ENCODE results near the gene MYO9A.
"Not testable (repeated sequence)": the region's sequence is repeated elsewhere in the genome, so short reads cannot be mapped to it uniquely, and the experiment has no call there.

Gene MYO9A

GRCh38 chr15:71883447-71883846, 234.5 kb downstream of the MYO9A start:
- no peak overlapping the region for H3K27ac ChIP-seq (ENCODE audit: low read depth, low read length)
- no peaks in the 10 kb centered on the region for H3K27me3 ChIP-seq (ENCODE audit: insufficient read depth, low read length)
- no peak overlapping the region for H2AFZ ChIP-seq (ENCODE audit: low read length, unreplicated experiment)
- no peaks in the 10 kb centered on the region for H3K4me1 ChIP-seq (ENCODE audit: control insufficient read depth, insufficient read depth, low read length, unreplicated experiment)
- no peaks in the 10 kb centered on the region for H3K79me2 ChIP-seq (ENCODE audit: control insufficient read depth, insufficient read depth, low read length, unreplicated experiment)
- peaks cover 22% of the 10 kb centered on the region for H3K36me3 ChIP-seq (ENCODE audit: insufficient read depth, low read length)
- H3K4me3 ChIP-seq (ENCODE audit: low read depth, low read length) = no peak overlapping the region

- Histone ChIP-seq H3K27me3 (ENCODE audit: insufficient read depth, low read length) (no peaks in the 10 kb centered on the region), H3K27ac (ENCODE audit: low read depth, low read length) (no peak overlapping the region), H2AFZ (ENCODE audit: low read length, unreplicated experiment) (no peak overlapping the region), H3K4me3 (ENCODE audit: low read depth, low read length) (no peak overlapping the region), H3K4me1 (ENCODE audit: control insufficient read depth, insufficient read depth, low read length, unreplicated experiment) (no peaks in the 10 kb centered on the region), H3K36me3 (ENCODE audit: insufficient read depth, low read length) (peaks cover 9% of the 10 kb centered on the region; the same call in 1 of the 2 replicates), H3K79me2 (ENCODE audit: control insufficient read depth, insufficient read depth, low read length, unreplicated experiment) (no peaks in the 10 kb centered on the region)
Observed at GRCh38 chr15:71880276-71880675, 237.7 kb downstream of the MYO9A start.

GRCh38 chr15:71874245-71874644, 243.7 kb downstream of the MYO9A start:
- Histone ChIP-seq H2AFZ (ENCODE audit: low read length, unreplicated experiment) (no peak overlapping the region), H3K79me2 (ENCODE audit: control insufficient read depth, insufficient read depth, low read length, unreplicated experiment) (no peaks in the 10 kb centered on the region), H3K27ac (ENCODE audit: low read depth, low read length) (no peak overlapping the region), H3K4me1 (ENCODE audit: control insufficient read depth, insufficient read depth, low read length, unreplicated experiment) (no peaks in the 10 kb centered on the region), H3K36me3 (ENCODE audit: insufficient read depth, low read length) (no peaks in the 10 kb centered on the region), H3K4me3 (ENCODE audit: low read depth, low read length) (no peak overlapping the region), H3K27me3 (ENCODE audit: insufficient read depth, low read length) (no peaks in the 10 kb centered on the region)

GRCh38 chr15:71858232-71858631, 259.7 kb downstream of the MYO9A start:
- not testable (repeated sequence) for H3K79me2 ChIP-seq (ENCODE audit: control insufficient read depth, insufficient read depth, low read length, unreplicated experiment); H2AFZ ChIP-seq (ENCODE audit: low read length, unreplicated experiment); H3K36me3 ChIP-seq (ENCODE audit: insufficient read depth, low read length); H3K4me1 ChIP-seq (ENCODE audit: control insufficient read depth, insufficient read depth, low read length, unreplicated experiment); H3K27ac ChIP-seq (ENCODE audit: low read depth, low read length); H3K27me3 ChIP-seq (ENCODE audit: insufficient read depth, low read length); H3K4me3 ChIP-seq (ENCODE audit: low read depth, low read length)

GRCh38 chr15:71853543-71853942, 264.4 kb downstream of the MYO9A start:
- peaks cover 9% of the 10 kb centered on the region; the same call in 1 of the 2 replicates for H3K36me3 ChIP-seq (ENCODE audit: insufficient read depth, low read length)

GRCh38 chr15:71844916-71845315, 273.0 kb downstream of the MYO9A start:
- H3K27ac ChIP-seq (ENCODE audit: low read depth, low read length) = no peak overlapping the region
- H3K4me3 ChIP-seq (ENCODE audit: low read depth, low read length) = no peak overlapping the region
- H3K79me2 ChIP-seq (ENCODE audit: control insufficient read depth, insufficient read depth, low read length, unreplicated experiment) = no peaks in the 10 kb centered on the region
- peaks cover 26% of the 10 kb centered on the region for H3K36me3 ChIP-seq (ENCODE audit: insufficient read depth, low read length)
- no peaks in the 10 kb centered on the region for H3K27me3 ChIP-seq (ENCODE audit: insufficient read depth, low read length)
- no peaks in the 10 kb centered on the region for H3K4me1 ChIP-seq (ENCODE audit: control insufficient read depth, insufficient read depth, low read length, unreplicated experiment)
- no peak overlapping the region for H2AFZ ChIP-seq (ENCODE audit: low read length, unreplicated experiment)

More at GRCh38 chr15:71853543-71853942, 264.4 kb downstream of the MYO9A start:
- H3K4me1 ChIP-seq (ENCODE audit: control insufficient read depth, insufficient read depth, low read length, unreplicated experiment) = no peaks in the 10 kb centered on the region
- H3K27me3 ChIP-seq (ENCODE audit: insufficient read depth, low read length) = no peaks in the 10 kb centered on the region
- H3K4me3 ChIP-seq (ENCODE audit: low read depth, low read length) = no peak overlapping the region
- no peak overlapping the region for H3K27ac ChIP-seq (ENCODE audit: low read depth, low read length)
- H2AFZ ChIP-seq (ENCODE audit: low read length, unreplicated experiment) = no peak overlapping the region
- no peaks in the 10 kb centered on the region for H3K79me2 ChIP-seq (ENCODE audit: control insufficient read depth, insufficient read depth, low read length, unreplicated experiment)

- H2AFZ ChIP-seq (ENCODE audit: low read length, unreplicated experiment) = no peak overlapping the region
- no peak overlapping the region for H3K27ac ChIP-seq (ENCODE audit: low read depth, low read length)
- no peaks in the 10 kb centered on the region for H3K4me1 ChIP-seq (ENCODE audit: control insufficient read depth, insufficient read depth, low read length, unreplicated experiment)
- no peaks in the 10 kb centered on the region for H3K27me3 ChIP-seq (ENCODE audit: insufficient read depth, low read length)
- no peak overlapping the region for H3K4me3 ChIP-seq (ENCODE audit: low read depth, low read length)
- H3K36me3 ChIP-seq (ENCODE audit: insufficient read depth, low read length) = peaks cover 14% of the 10 kb centered on the region
- H3K79me2 ChIP-seq (ENCODE audit: control insufficient read depth, insufficient read depth, low read length, unreplicated experiment) = no peaks in the 10 kb centered on the region
Observed at GRCh38 chr15:71841563-71841962, 276.4 kb downstream of the MYO9A start.

GRCh38 chr15:71830981-71831380, 287.0 kb downstream of the MYO9A start:
- Histone ChIP-seq H3K4me3 (ENCODE audit: low read depth, low read length) (no peak overlapping the region), H3K27me3 (ENCODE audit: insufficient read depth, low read length) (no peaks in the 10 kb centered on the region), H2AFZ (ENCODE audit: low read length, unreplicated experiment) (no peak overlapping the region), H3K27ac (ENCODE audit: low read depth, low read length) (no peak overlapping the region), H3K4me1 (ENCODE audit: control insufficient read depth, insufficient read depth, low read length, unreplicated experiment) (no peaks in the 10 kb centered on the region), H3K36me3 (ENCODE audit: insufficient read depth, low read length) (peaks cover 25% of the 10 kb centered on the region), H3K79me2 (ENCODE audit: control insufficient read depth, insufficient read depth, low read length, unreplicated experiment) (no peaks in the 10 kb centered on the region)

- Histone ChIP-seq H3K27ac (ENCODE audit: low read depth, low read length) (no peak overlapping the region), H3K79me2 (ENCODE audit: control insufficient read depth, insufficient read depth, low read length, unreplicated experiment) (no peaks in the 10 kb centered on the region), H3K4me1 (ENCODE audit: control insufficient read depth, insufficient read depth, low read length, unreplicated experiment) (no peaks in the 10 kb centered on the region), H3K36me3 (ENCODE audit: insufficient read depth, low read length) (peaks cover 62% of the 10 kb centered on the region), H2AFZ (ENCODE audit: low read length, unreplicated experiment) (no peak overlapping the region), H3K27me3 (ENCODE audit: insufficient read depth, low read length) (no peaks in the 10 kb centered on the region), H3K4me3 (ENCODE audit: low read depth, low read length) (no peak overlapping the region)
Observed at GRCh38 chr15:71826196-71826595, 291.8 kb downstream of the MYO9A start.

GRCh38 chr15:71825021-71825730, 292.8 kb downstream of the MYO9A start:
- Histone ChIP-seq H2AFZ (ENCODE audit: low read length, unreplicated experiment) (no peak overlapping the region), H3K36me3 (ENCODE audit: insufficient read depth, low read length) (peaks cover 65% of the 10 kb centered on the region), H3K79me2 (ENCODE audit: control insufficient read depth, insufficient read depth, low read length, unreplicated experiment) (no peaks in the 10 kb centered on the region), H3K27me3 (ENCODE audit: insufficient read depth, low read length) (no peaks in the 10 kb centered on the region), H3K27ac (ENCODE audit: low read depth, low read length) (no peak overlapping the region), H3K4me1 (ENCODE audit: control insufficient read depth, insufficient read depth, low read length, unreplicated experiment) (no peaks in the 10 kb centered on the region), H3K4me3 (ENCODE audit: low read depth, low read length) (no peak overlapping the region)

- Histone ChIP-seq H3K36me3 (ENCODE audit: insufficient read depth, low read length) (peaks cover 70% of the 10 kb centered on the region), H3K4me3 (ENCODE audit: low read depth, low read length) (no peak overlapping the region), H3K4me1 (ENCODE audit: control insufficient read depth, insufficient read depth, low read length, unreplicated experiment) (no peaks in the 10 kb centered on the region), H2AFZ (ENCODE audit: low read length, unreplicated experiment) (no peak overlapping the region), H3K27me3 (ENCODE audit: insufficient read depth, low read length) (no peaks in the 10 kb centered on the region), H3K27ac (ENCODE audit: low read depth, low read length) (no peak overlapping the region), H3K79me2 (ENCODE audit: control insufficient read depth, insufficient read depth, low read length, unreplicated experiment) (no peaks in the 10 kb centered on the region)
Observed at GRCh38 chr15:71823801-71824200, 294.1 kb downstream of the MYO9A start.
